Spleen (tissue), 11 donors: ENCODE measurements around the gene LITAF. TPM values are rescaled to one million over a fixed set of nuclear protein-coding genes. Genes with fewer than 3 reads are reported as not detected.

Experiments used
- DNase-seq: peaks from one replicate; pipeline ENCODE4 v3.0.0-alpha.2; 2020
- H3K27ac ChIP-seq, 8 donors: fragments of 200-600 bp; sonication (generic) in 7 of 8; 1 replicate in 4 of 8; 2 replicates in 4 of 8; pipeline versions ENCODE4 v1.5.0 to v1.8.0; 2016 to 2021; ENCODE audit warnings: inconsistent platforms in 4 of 8, mild to moderate bottlenecking in 4 of 8, moderate library complexity in 1 of 8
- H3K27me3 ChIP-seq, 7 donors: fragments of 200-600 bp; sonication (generic) in 6 of 7; replicated peaks in 1 of 7; 1 replicate in 4 of 7; 2 replicates in 3 of 7; pipeline versions ENCODE4 v1.5.0 to v1.8.0; 2016 to 2021; ENCODE audit warnings: inconsistent platforms in 3 of 7, mild to moderate bottlenecking in 1 of 7
- H3K36me3 ChIP-seq, 6 donors: fragments of 200-600 bp; sonication (generic) in 5 of 6; 1 replicate in 4 of 6; 2 replicates in 2 of 6; pipeline versions ENCODE4 v1.5.0 to v1.8.0; 2016 to 2021; ENCODE audit warnings: inconsistent platforms in 2 of 6
- H3K4me1 ChIP-seq, 6 donors: fragments of 200-600 bp; sonication (generic) in 5 of 6; 1 replicate in 3 of 6; 2 replicates in 3 of 6; pipeline versions ENCODE4 v1.5.0 to v1.8.0; 2016 to 2021; ENCODE audit warnings: inconsistent platforms in 3 of 6
- H3K4me3 ChIP-seq, 8 donors: fragments of 200-600 bp; sonication (generic) in 7 of 8; 1 replicate in 4 of 8; 2 replicates in 4 of 8; pipeline versions ENCODE4 v1.5.0 to v1.8.0; 2016 to 2021; ENCODE audit warnings: inconsistent platforms in 4 of 8, mild to moderate bottlenecking in 4 of 8, moderate library complexity in 2 of 8
- H3K9me3 ChIP-seq, 8 donors: fragments of 200-600 bp; sonication (generic) in 7 of 8; 1 replicate in 4 of 8; 2 replicates in 4 of 8; pipeline versions ENCODE4 v1.5.0 to v1.8.0; 2016 to 2021; ENCODE audit warnings: inconsistent platforms in 4 of 8
- POLR2A ChIP-seq, 3 donors: fragments of 450-650 bp; IDR thresholded peaks; one replicate each; pipeline ENCODE4 v1.5.1; 2017; ENCODE audit warnings: antibody characterized with exemption in 3 of 3, mild to moderate bottlenecking in 1 of 3
- POLR2AphosphoS5 ChIP-seq, 3 donors: sonication (generic); formaldehyde crosslinking; IDR thresholded peaks; one replicate each; pipeline ENCODE4 v1.5.1; 2017; ENCODE audit warnings: antibody characterized with exemption in 3 of 3
- WGBS, 5 donors: extraction: QIAGEN DNeasy Blood & Tissue Kit in 3 of 5; methylation state at CpG; one replicate each; pipeline versions ENCODE4 v1.1.5 to v1.1.7; 2013 to 2018; 5-methylcytosine and 5-hydroxymethylcytosine counted together
- intact Hi-C: fragments of 100-400 bp; cut with DNase I; formaldehyde crosslinking; loops from one replicate; pipeline ENCODE4 v1.15.0; 2023; ENCODE audit warnings: low total_unique reads
- polyA plus RNA-seq, 3 donors: library from polyadenylated mRNA; stranded (reverse); fragments of 200-250 nt; gene quantifications; one replicate each; pipeline ENCODE4 v1.2.1, GENCODE V29; 2013
- total RNA-seq, 7 donors: library from RNA; depleted of rRNA in 3 of 7; stranded (reverse); fragments of >200 nt in 3 of 7; fragmentation: NEBNext Ultra II Directional in 4 of 7; extraction: Animal tissue kit (Norgen Biotek cat#: 25700) in 4 of 7; gene quantifications; one replicate each; pipeline versions ENCODE4 v1.1.0 to v1.2.1, GENCODE V29; 2016 to 2021
- TF ChIP-seq, protein P1 (sequence below), 11 experiments: fragments of 200-600 bp in 7 of 11; fragments of 450-650 bp in 4 of 11; sonication (generic) in 4 of 11; IDR thresholded peaks in 8 of 11; conservative IDR thresholded peaks in 3 of 11; 1 replicate in 7 of 11; 2 replicates in 4 of 11; pipeline versions ENCODE4 v1.4.0 to v1.8.0; 2016 to 2021; ENCODE audit warnings: antibody characterized with exemption in 11 of 11, inconsistent platforms in 4 of 11, mild to moderate bottlenecking in 1 of 11
- donor health status: healthy with polysubstance abuse.
- donor health status: DM: no; HTN: no; CAD: no; lungs with moderate emphysema.
- donor health status: DM: no; HTN: no; CAD: no.
- donor health status: Bipolar disorder and iron deficiency.
- donor health status: healthy.
- donor health status: DM: no; HTN: no; CAD: no.
- donor health status: DM: yes; HTN: yes; CAD: no.

LITAF gene
- total and polyA plus RNA-seq, 10 donors, result 55.8 to 312 (median 162) TPM

GRCh38 chr16:11556945-11557720 lies 29.6 kb downstream of the LITAF start:
- TF ChIP-seq POLR2AphosphoS5 (IDR thresholded peaks at IDR 0.05), result no peak
- TF ChIP-seq, protein P1, sequence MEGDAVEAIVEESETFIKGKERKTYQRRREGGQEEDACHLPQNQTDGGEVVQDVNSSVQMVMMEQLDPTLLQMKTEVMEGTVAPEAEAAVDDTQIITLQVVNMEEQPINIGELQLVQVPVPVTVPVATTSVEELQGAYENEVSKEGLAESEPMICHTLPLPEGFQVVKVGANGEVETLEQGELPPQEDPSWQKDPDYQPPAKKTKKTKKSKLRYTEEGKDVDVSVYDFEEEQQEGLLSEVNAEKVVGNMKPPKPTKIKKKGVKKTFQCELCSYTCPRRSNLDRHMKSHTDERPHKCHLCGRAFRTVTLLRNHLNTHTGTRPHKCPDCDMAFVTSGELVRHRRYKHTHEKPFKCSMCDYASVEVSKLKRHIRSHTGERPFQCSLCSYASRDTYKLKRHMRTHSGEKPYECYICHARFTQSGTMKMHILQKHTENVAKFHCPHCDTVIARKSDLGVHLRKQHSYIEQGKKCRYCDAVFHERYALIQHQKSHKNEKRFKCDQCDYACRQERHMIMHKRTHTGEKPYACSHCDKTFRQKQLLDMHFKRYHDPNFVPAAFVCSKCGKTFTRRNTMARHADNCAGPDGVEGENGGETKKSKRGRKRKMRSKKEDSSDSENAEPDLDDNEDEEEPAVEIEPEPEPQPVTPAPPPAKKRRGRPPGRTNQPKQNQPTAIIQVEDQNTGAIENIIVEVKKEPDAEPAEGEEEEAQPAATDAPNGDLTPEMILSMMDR (IDR thresholded peaks at IDR 0.05 in 8 of 11, conservative IDR thresholded peaks at IDR 0.05 in 3 of 11), result no peak
- TF ChIP-seq POLR2A (IDR thresholded peaks at IDR 0.05), result no peak
- intact Hi-C loops, result no loop called here
- Histone ChIP-seq H3K9me3 (peaks cover 0 to 11% (median 7%) of the 10 kb centered on the region in 8 donors), H3K4me1 (peaks cover 17 to 88% (median 57%) of the 10 kb centered on the region in 6 donors), H3K27me3 (no peaks in the 10 kb centered on the region), H3K36me3 (peaks cover 6 to 82% (median 44%) of the 10 kb centered on the region in 6 donors), H3K27ac (peak overlapping the region in 5 of 8 donors; percentile 47 to 87 (median 80)), H3K4me3 (peak overlapping the region in 1 of 8 donors; percentile 21)
- peak; percentile 51 for DNase-seq
- WGBS, 5 donors, result 73 to 83% (median 74%) methylated on average over 9 of the region's 9 CpGs

GRCh38 chr16:11556214-11556819 lies 30.4 kb downstream of the LITAF start:
- intact Hi-C loops, result no loop called here

GRCh38 chr16:11554053-11554452 lies 32.7 kb downstream of the LITAF start:
- TF ChIP-seq POLR2A (IDR thresholded peaks at IDR 0.05) (no peak), POLR2AphosphoS5 (IDR thresholded peaks at IDR 0.05) (no peak)
- TF ChIP-seq, protein P1 (IDR thresholded peaks at IDR 0.05 in 8 of 11, conservative IDR thresholded peaks at IDR 0.05 in 3 of 11), result no peak
- Histone ChIP-seq H3K27ac (no peak overlapping the region), H3K36me3 (peaks cover 6 to 100% (median 74%) of the 10 kb centered on the region in 6 donors), H3K9me3 (peaks cover 0 to 17% (median 8%) of the 10 kb centered on the region in 8 donors), H3K4me1 (peaks cover 7 to 73% (median 34%) of the 10 kb centered on the region in 6 donors), H3K27me3 (no peaks in the 10 kb centered on the region), H3K4me3 (no peak overlapping the region)
- WGBS, 5 donors, result 87 to 93% (median 87%) methylated on average over 6 of the region's 6 CpGs
- intact Hi-C loops, result no loop called here
- no peak for DNase-seq

More at GRCh38 chr16:11556214-11556819, 30.4 kb downstream of the LITAF start:
- DNase-seq, result peak; percentile 49
- Histone ChIP-seq H3K27ac (peak overlapping the region in 5 of 8 donors; percentile 8 to 87 (median 80)), H3K27me3 (no peaks in the 10 kb centered on the region), H3K9me3 (peaks cover 0 to 11% (median 7%) of the 10 kb centered on the region in 8 donors), H3K36me3 (peaks cover 6 to 89% (median 52%) of the 10 kb centered on the region in 6 donors), H3K4me1 (peaks cover 12 to 88% (median 53%) of the 10 kb centered on the region in 6 donors), H3K4me3 (no peak overlapping the region)
- TF ChIP-seq POLR2AphosphoS5 (IDR thresholded peaks at IDR 0.05), result peak in 1 of 3 donors; percentile 3
- TF ChIP-seq, protein P1 (IDR thresholded peaks at IDR 0.05 in 8 of 11, conservative IDR thresholded peaks at IDR 0.05 in 3 of 11), result no peak
- 93 to 97% (median 96%) methylated on average over 13 of the region's 13 CpGs for WGBS, 5 donors

- peaks cover 7 to 66% (median 27%) of the 10 kb centered on the region in 6 donors for H3K4me1 ChIP-seq
- H3K27me3 ChIP-seq, result no peaks in the 10 kb centered on the region
- TF ChIP-seq POLR2AphosphoS5 (IDR thresholded peaks at IDR 0.05), result no peak
- no peak for TF ChIP-seq POLR2A (IDR thresholded peaks at IDR 0.05)
- TF ChIP-seq, protein P1 (IDR thresholded peaks at IDR 0.05 in 8 of 11, conservative IDR thresholded peaks at IDR 0.05 in 3 of 11), result no peak
- WGBS, 5 donors, result 91 to 96% (median 92%) methylated on average over 11 of the region's 11 CpGs
- H3K36me3 ChIP-seq, result peaks cover 6 to 100% (median 81%) of the 10 kb centered on the region in 6 donors
- no peak for DNase-seq
- H3K9me3 ChIP-seq, result peaks cover 0 to 17% (median 8%) of the 10 kb centered on the region in 8 donors
- H3K4me3 ChIP-seq, result no peak overlapping the region
- intact Hi-C loops, result no loop called here
- peak overlapping the region in 1 of 8 donors; percentile 71 for H3K27ac ChIP-seq
Observed at GRCh38 chr16:11553371-11553770, 33.3 kb downstream of the LITAF start.
